HG03442 (cell line): ENCODE results near the gene RPS6KA3.
"Not testable (repeated sequence)": the region's sequence is repeated elsewhere in the genome, so short reads cannot be mapped to it uniquely, and the experiment has no call there.

ENCODE experiments used
- ATAC-seq: cut with Tn5 transposase; IDR thresholded peaks from one replicate; pipeline ENCODE4 v1.9.1; 2021; ENCODE audit warnings: mild to moderate bottlenecking, moderate library complexity; ENCODE audit not compliant: unreplicated experiment

The RPS6KA3 gene

DNA sequence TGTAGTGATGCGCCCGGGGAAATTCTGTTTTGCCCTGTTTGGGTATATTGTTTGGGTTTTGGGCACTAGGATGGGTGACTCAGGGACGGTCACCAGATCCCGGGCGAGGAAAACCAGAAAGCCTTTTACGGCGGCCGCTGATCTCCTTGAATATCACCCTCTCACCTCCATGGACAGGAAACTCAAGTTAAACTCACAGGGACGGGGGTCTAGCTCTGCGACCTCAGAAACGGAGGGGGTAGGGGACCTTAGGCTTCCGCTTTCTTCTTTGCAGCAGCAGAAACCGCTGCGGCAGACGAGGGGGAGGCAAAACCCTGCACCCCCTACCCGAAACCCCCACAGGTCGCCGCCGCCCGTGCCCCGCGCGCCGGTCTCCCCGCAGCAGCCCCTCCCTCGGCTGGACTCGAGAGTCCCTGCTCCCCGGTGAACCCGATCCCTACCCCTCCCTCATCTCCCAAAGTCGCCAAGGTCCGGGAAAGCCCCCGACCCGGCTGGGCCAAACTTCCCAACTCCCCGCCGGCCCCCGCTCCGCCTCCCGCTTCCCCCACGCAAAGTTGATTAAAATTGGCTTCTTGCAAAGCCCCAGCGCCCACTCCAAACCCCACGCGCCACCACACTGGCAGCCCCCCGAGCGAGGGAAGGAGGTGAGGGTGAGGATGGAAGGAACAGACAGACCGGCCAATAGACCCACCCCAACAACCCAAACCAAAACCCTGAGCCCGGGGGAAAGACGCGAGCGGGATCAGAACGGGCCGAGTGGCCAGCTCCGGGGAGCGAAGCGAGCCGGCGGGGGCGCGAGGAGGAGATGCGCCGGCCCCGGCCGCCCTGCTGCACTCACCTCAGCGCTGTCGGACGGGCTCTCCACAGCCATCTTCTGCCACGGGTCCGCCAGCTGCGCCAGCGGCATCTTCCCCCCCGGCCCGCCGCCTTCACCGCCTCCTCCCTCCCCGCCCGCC lies 705 bp downstream of the RPS6KA3 start:
- peak; percentile 5 for ATAC-seq

- ATAC-seq, result peak; percentile 48
Measured at GRCh38 chrX:20265221-20265725, 1.4 kb downstream of the RPS6KA3 start.

GRCh38 chrX:20263474-20263873 lies 3.2 kb downstream of the RPS6KA3 start:
- no peak for ATAC-seq

DNA sequence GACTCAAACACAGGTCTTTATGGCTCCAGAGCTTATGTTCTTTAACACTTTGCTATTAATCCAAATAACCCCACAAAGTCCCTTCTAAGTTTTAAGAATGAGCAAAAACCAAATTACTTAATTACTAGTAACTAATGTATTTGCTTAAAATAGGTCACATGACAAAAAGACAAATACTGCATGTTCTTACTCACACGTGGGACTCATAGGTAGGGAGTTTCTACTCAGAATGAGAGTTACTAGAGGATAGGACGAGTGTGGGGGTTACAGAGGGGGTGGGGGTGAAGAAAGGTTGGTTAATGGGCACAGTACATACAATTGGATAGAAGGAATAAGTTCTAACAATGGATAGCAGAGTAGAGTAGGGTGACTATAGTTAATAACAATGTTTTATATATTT lies 5.8 kb downstream of the RPS6KA3 start:
- ATAC-seq, result no peak

DNA sequence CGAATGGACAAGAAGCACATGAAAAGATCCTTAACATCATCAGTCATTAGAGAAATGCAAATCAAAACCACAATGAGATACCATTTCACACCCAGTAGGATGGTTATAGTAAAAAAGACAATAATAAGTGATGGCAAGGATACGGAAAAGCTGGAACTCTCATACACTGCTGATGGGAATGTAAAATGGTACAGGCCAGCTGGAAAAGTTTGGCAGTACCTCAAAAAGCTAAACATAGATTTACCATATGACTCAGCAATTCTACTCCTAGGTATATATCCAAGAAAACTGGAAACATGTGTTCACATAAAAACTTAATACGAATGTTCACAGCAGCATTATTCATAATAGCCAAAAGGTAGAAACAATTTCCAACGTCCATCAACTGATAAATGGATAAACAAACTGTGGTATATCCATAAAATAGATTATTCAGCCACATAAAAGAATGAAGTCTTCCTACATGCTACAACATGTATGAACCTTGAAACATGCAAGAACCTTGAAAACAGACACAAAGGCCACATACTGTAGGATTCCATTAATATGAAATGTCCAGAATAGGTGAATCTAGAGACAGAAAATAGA lies 11.9 kb downstream of the RPS6KA3 start:
- no peak for ATAC-seq

- no peak for ATAC-seq
Measured at GRCh38 chrX:20253232-20253543, 13.5 kb downstream of the RPS6KA3 start.

DNA sequence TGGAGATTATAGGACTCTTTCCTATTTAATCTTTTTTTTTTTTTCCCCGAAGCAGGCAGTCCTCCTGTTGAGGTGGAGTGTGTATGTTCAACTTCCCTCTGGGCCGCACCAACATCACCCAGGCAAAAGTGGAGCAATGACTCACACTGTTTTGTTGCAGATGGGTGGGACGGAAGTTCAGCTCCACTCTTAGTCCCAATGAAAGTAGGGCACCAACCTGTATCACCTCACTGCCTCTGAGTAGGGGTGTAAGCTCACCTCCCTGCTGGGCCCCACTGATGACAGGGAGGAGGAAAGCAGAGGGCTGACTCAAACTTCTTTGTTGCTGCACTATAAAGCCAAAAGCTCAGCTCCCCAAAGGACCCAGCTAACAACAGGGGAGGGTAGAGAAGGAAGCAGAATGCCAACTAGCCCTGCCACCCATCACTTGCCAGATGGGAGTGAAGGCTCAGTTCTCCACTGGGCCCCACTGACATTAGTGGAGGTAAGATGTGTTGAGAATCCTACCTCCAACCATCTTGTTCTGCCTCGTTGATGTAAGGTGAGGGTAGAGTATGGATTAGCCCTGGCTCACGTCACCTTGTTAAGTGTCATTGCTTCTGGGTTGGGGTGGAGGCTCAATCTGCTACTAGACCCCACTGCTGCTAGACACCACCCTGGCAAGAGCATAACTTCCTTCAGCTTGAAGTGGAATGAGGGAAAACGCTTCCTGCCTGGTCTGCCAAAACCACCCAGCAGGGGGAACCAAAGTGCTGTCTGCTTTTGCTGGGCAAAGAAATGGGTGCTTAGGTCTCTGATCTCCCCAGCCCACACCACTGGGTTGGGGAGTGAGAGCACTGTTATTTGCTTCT lies 14.1 kb downstream of the RPS6KA3 start:
- ATAC-seq, result no peak

DNA sequence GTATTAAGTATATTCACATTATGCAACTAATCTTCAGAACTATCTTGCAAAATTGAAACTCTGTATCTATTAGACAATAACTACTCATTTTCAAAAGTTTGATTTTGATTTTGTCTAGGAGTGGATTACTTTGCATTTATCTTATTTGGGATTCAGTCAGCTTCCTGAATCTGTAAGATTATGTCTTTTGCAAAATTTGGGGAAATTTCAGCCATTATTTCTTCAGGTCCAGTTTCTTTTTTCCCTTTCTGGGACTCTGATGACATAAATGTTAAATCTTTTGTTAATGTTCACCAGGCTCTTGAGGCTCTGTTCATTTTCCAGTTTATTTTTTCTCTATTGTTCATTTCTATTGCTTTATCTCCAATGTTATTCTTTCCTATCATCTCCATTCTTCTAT lies 15.0 kb downstream of the RPS6KA3 start:
- no peak for ATAC-seq

GRCh38 chrX:20250146-20250545 lies 16.6 kb downstream of the RPS6KA3 start:
- ATAC-seq, result not testable (repeated sequence)

DNA sequence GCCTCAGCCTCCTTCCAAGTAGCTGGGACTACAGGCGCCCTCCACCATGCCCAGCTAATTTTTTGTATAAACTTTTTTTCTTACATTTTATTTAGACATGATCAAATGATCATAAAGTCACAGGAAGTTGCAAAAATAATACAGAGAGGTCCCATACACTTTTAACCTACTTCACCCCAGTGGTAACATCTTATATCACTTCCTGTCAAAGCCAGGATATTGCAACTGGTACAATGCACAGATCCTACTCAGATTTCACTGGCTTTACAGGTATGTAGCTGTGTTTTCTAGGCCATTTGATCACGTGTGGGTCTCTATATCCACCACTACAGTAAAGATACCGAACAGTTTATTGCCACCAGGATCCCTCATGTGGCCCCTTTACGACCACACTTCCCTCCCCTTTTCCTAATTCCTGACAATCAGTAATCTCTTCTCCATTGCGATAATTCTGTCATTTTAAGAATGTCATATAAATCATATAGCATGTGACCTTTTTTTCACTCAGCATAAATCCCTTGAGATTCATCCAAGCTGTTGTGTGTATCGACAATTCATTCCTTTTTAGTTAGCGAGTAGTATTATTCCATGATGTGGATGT lies 18.0 kb downstream of the RPS6KA3 start:
- no peak for ATAC-seq

- no peak for ATAC-seq
Measured at GRCh38 chrX:20244931-20245330, 21.8 kb downstream of the RPS6KA3 start.

DNA sequence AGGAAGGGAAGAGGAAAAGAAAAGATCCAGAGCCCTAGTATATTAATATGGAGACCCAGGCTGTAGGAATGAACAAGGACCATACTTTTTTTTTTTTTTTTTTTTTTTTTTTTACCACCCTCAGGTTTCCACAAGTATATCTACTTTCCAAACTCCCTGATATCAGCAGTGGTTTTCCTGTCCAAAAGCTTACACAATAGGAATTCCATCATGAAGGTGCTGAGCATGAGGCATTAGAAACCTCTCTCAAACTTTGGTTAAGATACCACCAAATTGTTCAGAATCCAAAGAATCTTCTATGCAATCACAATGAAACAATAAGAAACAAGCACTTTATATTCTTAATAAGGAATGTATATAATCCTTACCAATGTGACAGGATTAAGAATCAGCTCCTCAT lies 26.5 kb downstream of the RPS6KA3 start:
- no peak for ATAC-seq

DNA sequence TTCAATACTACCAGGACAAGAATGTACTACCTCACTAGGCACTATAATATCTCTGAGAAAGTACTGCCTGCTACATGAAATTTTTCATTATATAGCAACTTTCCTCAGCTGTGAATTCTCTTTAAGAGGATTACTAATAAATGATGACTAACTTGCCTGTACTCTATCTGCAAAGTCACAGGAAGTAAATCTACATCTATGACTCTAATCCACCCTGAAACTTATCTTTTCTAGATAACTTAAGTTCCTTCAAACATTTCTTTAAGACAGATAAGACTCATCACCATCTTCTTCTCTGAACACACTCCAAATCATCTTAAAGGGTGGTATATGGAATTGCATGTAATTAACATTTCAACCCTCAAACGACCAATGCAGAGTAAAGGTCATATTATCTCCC lies 28.8 kb downstream of the RPS6KA3 start:
- no peak for ATAC-seq

GRCh38 chrX:20235755-20236154 lies 31.0 kb downstream of the RPS6KA3 start:
- ATAC-seq, result no peak

- no peak for ATAC-seq
Measured at GRCh38 chrX:20233336-20233735, 33.4 kb downstream of the RPS6KA3 start.

DNA sequence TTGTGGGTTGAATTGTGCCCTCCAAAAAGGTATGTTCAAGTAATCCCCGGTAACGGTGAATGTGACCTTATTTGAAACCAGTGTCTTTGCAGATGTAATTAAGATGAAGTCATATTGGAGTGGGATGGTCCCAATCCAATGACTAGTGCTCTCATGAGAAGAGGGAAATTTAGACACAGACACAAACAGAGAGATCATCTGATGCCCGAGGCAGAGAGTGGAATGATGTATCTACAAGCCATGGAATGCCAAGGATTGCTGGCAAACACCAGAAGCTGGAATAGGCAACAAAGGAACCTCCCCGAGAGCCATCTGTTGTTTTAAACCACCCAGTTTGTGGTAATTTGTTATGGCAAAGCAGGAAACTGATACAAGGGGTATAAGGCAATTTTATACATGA lies 35.1 kb downstream of the RPS6KA3 start:
- no peak for ATAC-seq

DNA sequence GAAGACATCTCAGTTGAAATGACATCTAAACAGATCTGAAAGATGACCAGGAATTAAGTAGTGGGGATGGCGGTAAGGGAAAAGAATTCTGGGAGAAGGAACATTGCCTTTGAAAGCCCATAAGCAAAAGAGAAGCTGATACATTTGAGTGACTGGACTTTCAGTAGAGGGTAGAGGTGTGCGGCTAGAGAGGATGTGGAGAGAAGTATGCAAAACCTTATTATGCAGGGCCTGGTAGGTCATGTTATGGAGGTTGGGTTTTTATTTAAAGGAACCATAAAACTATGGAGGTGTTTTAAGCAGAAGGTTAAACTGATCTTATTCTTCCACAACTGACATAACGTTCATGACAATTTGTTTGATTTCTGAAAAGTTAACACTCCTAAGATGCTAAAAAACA lies 36.3 kb downstream of the RPS6KA3 start:
- no peak for ATAC-seq

GRCh38 chrX:20229155-20229554 lies 37.6 kb downstream of the RPS6KA3 start:
- ATAC-seq, result no peak

DNA sequence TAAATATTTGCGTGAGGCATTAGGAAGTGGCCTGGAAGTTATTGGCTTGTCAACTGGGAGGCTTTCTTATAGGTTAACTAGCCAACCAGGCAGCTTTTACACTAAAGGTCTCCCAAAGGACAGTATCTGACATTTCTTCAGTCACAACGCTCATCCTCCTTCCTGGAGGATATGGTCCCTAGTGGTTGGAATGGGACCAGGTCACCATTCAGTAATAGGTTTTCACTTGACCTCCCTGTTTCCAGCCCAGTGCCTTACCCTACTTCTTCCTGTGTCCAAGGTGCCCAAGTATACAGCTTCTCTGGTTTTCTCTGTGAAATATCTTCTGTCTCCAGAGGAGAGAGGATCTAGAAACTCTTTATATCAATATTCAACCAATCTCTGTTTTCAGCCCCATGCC lies 38.5 kb downstream of the RPS6KA3 start:
- ATAC-seq, result no peak

- no peak for ATAC-seq
Measured at GRCh38 chrX:20227116-20227515, 39.6 kb downstream of the RPS6KA3 start.

- ATAC-seq, result no peak
Measured at GRCh38 chrX:20225488-20225833, 41.2 kb downstream of the RPS6KA3 start.
